Fibroblast of the aortic adventitia (primary cell): ENCODE data around the gene ZMYM5. TPM values are rescaled to one million over a fixed set of nuclear protein-coding genes. Genes with fewer than 3 reads are reported as not detected.

Experiments
- DNase-seq: peaks from one replicate; pipeline ENCODE4 v3.0.0-alpha.2; 2010; ENCODE audit warnings: low read depth
- H3K4me3 ChIP-seq: 2 replicates; pipeline ENCODE4 v1.5.1; 2011; ENCODE audit warnings: low read depth, mild to moderate bottlenecking, control low read depth, low read length, moderate library complexity
- total RNA-seq: library from RNA; depleted of rRNA; stranded (reverse); fragments of >200 nt; gene quantifications from 2 replicates; pipeline ENCODE4 v1.2.3, GENCODE V29; 2012; ENCODE audit warnings: low replicate concordance
- TF ChIP-seq, protein P1 (sequence below): IDR thresholded peaks from 2 replicates; pipeline ENCODE4 v1.5.1; 2011; ENCODE audit warnings: mild to moderate bottlenecking, low read length, control low read depth, inconsistent platforms; ENCODE audit not compliant: insufficient read depth

ZMYM5 gene
- total RNA-seq, 1 donor = 21.0 TPM

DNA sequence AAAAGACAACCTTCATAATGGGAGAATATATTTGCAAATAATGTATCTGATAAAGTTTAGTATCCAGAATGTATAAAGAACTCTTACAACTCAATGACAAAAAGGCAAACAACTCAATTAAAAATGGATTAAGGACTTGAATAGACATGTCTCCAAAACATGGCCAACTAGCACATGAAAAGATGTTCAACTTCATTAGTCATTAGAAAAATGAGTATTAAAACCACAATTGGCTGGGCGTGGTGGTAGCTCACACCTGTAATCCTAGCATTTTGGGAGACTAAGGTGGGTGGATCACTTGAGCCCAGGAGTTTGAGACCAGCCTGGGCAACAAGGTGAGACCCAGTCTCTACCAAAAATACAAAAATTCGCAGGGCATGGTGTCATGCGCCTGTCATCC lies 18.8 kb upstream of the ZMYM5 start:
- H3K4me3 ChIP-seq = no peak overlapping the region
- DNase-seq = no peak
- TF ChIP-seq, protein P1, sequence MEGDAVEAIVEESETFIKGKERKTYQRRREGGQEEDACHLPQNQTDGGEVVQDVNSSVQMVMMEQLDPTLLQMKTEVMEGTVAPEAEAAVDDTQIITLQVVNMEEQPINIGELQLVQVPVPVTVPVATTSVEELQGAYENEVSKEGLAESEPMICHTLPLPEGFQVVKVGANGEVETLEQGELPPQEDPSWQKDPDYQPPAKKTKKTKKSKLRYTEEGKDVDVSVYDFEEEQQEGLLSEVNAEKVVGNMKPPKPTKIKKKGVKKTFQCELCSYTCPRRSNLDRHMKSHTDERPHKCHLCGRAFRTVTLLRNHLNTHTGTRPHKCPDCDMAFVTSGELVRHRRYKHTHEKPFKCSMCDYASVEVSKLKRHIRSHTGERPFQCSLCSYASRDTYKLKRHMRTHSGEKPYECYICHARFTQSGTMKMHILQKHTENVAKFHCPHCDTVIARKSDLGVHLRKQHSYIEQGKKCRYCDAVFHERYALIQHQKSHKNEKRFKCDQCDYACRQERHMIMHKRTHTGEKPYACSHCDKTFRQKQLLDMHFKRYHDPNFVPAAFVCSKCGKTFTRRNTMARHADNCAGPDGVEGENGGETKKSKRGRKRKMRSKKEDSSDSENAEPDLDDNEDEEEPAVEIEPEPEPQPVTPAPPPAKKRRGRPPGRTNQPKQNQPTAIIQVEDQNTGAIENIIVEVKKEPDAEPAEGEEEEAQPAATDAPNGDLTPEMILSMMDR = no peak

DNA sequence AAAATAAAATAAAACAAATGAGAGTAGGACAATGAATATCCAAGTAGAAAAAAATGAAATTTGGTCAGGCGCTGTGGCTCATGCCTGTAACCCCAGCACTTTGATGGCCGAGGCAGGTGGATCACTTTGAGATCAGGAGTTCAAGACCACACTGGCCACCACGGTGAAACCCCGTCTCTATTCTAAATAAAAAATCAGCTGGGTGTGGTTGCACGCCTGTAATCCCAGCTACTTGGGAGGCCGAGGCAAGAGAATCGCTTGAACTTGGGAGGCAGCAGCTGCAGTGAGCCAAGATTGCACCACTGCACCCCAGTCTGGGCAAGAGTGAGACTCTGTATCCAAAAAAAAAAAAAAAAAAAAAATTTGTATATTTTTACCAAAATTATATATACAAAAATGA lies 18.2 kb upstream of the ZMYM5 start:
- TF ChIP-seq, protein P1 = no peak
- H3K4me3 ChIP-seq = no peak overlapping the region
- DNase-seq = no peak

DNA sequence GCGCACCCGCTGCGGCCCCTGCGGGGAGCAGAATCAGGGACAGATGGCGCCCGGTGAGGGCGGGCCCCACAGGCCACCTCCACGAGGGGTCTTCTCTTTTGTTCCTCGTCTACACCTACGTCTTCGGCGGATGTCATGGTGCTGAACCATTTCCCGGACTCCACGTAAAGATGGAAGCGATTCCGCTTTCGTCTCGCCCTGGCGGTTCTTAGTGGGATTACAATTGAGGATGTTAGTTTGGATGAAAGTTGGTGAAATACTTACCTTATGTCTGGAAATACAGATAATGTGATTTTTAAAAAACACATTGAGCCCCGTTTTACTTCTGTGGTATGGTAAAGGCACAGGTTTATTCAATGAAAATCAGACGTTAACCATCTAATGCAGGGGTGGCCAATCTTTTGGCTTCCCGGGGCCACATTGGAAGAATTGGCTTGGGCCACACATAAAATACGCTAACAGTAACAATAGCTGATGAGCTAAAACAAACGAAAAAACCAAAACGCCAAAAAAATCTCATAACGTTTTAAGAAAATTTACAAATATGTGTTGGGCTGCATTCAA lies 1.4 kb upstream of the ZMYM5 start:
- TF ChIP-seq, protein P1 = peak; percentile 71
- H3K4me3 ChIP-seq = peak overlapping the region; percentile 61
- DNase-seq = peak; percentile 73

DNA sequence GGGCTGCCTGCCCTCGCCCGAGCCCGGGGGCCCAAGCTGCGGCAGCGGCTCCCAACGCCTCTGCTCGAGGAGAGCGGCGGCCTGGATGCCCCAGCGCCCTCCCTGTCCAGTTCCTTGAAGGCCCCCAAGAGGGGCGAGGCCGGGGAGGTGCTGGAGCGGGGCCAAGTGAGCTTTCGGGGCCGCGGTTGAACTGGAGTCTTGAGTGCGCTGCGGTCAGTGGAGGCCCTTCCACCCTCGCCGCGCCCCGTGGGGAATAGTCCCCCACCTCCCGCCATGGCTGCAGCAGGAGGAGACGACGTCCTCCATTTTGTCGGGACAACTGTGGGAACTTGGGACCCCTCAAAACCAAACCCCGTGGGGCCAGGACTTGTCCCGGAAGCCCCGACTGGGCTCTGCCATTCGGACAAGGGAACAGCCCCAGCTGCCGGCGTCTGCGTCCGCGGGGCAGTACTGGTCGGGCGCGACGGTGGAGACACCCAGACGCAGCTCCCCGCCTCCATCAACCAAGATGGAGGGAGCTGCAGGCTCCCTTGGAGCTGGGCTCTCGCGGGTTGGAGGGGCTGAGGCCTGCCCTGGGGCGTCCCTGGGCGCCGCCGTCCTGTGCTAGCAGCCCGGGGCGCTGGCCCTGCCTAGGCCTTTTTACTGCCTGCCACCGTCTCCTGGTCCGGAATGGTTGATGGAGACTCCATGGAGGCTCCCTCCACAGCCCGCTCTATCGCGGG lies 736 bp upstream of the ZMYM5 start:
- TF ChIP-seq, protein P1 = no peak
- peak overlapping the region; percentile 61 for H3K4me3 ChIP-seq
- DNase-seq = peak; percentile 73

DNA sequence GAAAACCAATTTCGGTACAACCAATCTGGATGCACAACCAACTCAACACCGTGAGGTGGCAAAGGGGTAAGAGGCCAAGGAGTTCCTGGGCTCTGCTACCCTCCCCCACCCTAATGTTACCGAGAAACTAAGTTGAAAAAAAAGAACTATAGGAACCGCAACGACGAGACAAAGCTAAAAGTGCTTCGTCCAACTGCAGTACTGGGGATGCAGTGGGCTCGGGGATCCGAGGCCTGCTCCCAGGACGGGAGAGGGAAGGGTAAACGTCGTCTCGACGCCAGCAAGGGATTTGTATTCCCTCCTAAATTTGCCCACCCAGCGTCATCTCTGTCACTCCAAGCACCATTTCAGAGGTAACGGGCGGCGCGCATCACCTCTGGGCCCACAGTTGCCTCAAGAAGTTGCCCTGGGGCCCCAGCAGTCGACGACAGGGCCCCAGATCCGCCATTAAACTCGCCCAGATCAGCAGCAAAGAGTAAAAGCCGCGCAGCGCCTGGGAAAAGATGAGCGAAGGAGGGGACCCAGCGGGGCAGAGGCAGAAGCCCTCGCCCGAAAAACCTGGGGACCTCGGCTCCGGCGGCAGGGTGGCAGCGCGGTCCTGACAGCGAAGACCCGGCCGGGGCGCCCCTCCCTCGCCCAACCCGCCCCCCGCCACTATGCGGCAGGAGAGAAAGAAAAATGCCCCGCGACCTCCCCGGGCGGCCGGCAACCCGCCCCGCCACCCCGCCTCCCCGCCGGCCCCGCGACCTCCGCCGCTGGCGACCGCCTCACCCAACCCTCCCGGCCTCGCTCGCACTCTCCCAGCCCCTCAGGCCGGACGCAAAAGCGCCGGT lies 752 bp downstream of the ZMYM5 start:
- DNase-seq = peak; percentile 30
- TF ChIP-seq, protein P1 = no peak
- peak overlapping the region; percentile 87 for H3K4me3 ChIP-seq

DNA sequence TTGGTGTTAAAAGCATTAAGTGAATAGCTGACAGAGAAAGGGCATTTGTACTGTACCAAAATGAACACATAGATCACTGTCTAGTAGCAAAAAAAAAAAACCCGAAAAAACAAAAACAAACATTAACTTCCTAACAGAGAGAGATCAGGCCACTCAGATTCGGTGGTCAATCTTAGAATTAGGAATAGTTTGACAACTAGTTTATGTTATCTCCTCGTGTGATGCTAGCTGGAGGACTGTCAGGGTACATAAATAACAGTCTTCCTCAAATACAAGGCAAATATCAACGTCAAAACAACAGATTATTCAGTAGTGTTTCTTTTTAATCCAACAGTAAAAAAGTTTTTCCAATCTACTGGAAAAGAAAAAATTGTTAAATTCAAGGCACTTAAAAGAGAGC lies 1.7 kb downstream of the ZMYM5 start:
- no peak for DNase-seq
- TF ChIP-seq, protein P1 = no peak
- H3K4me3 ChIP-seq = peak overlapping the region; percentile 87
